Keratinocyte (primary cell): ENCODE measurements around the gene ATCAY. TPM values are rescaled to one million over a fixed set of nuclear protein-coding genes. Genes with fewer than 3 reads are reported as not detected.

ENCODE experiments used
- DNase-seq: peaks from one replicate; pipeline ENCODE4 v3.0.0-alpha.2; 2011; ENCODE audit warnings: low read depth, missing footprints, low spot score
- FAIRE-seq: peaks from 2 replicates; lab custom pipeline; 2011; peaks lifted over from hg19 to GRCh38; lab: Jason Lieb, UNC
- H2AFZ ChIP-seq: 2 replicates; pipeline ENCODE4 v1.6.0; 2012; ENCODE audit warnings: low read length, control low read depth, inconsistent platforms; ENCODE audit not compliant: control insufficient read depth
- H3K27ac ChIP-seq: 2 replicates; pipeline ENCODE4 v1.5.1; 2011; ENCODE audit warnings: low read length; ENCODE audit not compliant: control insufficient read depth, insufficient read depth
- H3K27me3 ChIP-seq: 3 replicates; pipeline ENCODE4 v1.6.0; 2011; ENCODE audit warnings: low read length; ENCODE audit not compliant: control insufficient read depth, insufficient read depth; ENCODE audit errors: extremely low read depth
- H3K36me3 ChIP-seq, 2 experiments: 2 replicates in 1 of 2; 3 replicates in 1 of 2; pipeline ENCODE4 v1.5.1; 2011; ENCODE audit warnings: low read length in 2 of 2, mild to moderate bottlenecking in 1 of 2; ENCODE audit not compliant: control insufficient read depth in 2 of 2, insufficient read depth in 2 of 2; ENCODE audit errors: extremely low read depth in 1 of 2
- H3K4me1 ChIP-seq: 3 replicates; pipeline ENCODE4 v1.5.1; 2011; ENCODE audit warnings: low read length; ENCODE audit not compliant: control insufficient read depth, insufficient read depth; ENCODE audit errors: extremely low read depth
- H3K4me2 ChIP-seq: 3 replicates; pipeline ENCODE4 v1.6.0; 2011; ENCODE audit warnings: low read depth, low read length; ENCODE audit not compliant: control insufficient read depth, insufficient read depth; ENCODE audit errors: extremely low read depth
- H3K4me3 ChIP-seq, 3 experiments: fragments of 200-600 bp in 1 of 3; sonication (generic) in 1 of 3; 2 replicates in 2 of 3; 3 replicates in 1 of 3; pipeline ENCODE4 v1.5.1; 2011 to 2016; ENCODE audit warnings: low read length in 3 of 3, mild to moderate bottlenecking in 3 of 3, control low read depth in 2 of 3, inconsistent platforms in 1 of 3, low read depth in 1 of 3, mixed read lengths in 1 of 3, mixed run types in 1 of 3, moderate library complexity in 1 of 3; ENCODE audit not compliant: control insufficient read depth in 2 of 3, insufficient read depth in 2 of 3; ENCODE audit errors: extremely low read depth in 1 of 3
- H3K79me2 ChIP-seq: 2 replicates; pipeline ENCODE4 v1.6.0; 2012; ENCODE audit warnings: low read length; ENCODE audit not compliant: control insufficient read depth, insufficient read depth
- H3K9ac ChIP-seq: 3 replicates; pipeline ENCODE4 v1.6.0; 2011; ENCODE audit warnings: low read length; ENCODE audit not compliant: control insufficient read depth, insufficient read depth; ENCODE audit errors: extremely low read depth
- H3K9me1 ChIP-seq: 3 replicates; pipeline ENCODE4 v1.6.0; 2011; ENCODE audit warnings: low read length; ENCODE audit not compliant: control insufficient read depth, insufficient read depth; ENCODE audit errors: extremely low read depth
- H3K9me3 ChIP-seq: 2 replicates; pipeline ENCODE4 v1.5.1; 2012; ENCODE audit warnings: low read depth, low read length; ENCODE audit not compliant: control insufficient read depth
- H4K20me1 ChIP-seq: 3 replicates; pipeline ENCODE4 v1.6.0; 2011; ENCODE audit warnings: low read length; ENCODE audit not compliant: control insufficient read depth, insufficient read depth; ENCODE audit errors: extremely low read depth
- EZH2 ChIP-seq: IDR thresholded peaks from one replicate; pipeline ENCODE4 v1.6.1; 2012; ENCODE audit warnings: inconsistent platforms, mild to moderate bottlenecking, low read length, moderate library complexity
- dilution Hi-C: fragments of 300-500 bp; cut with MboI; formaldehyde crosslinking; loops from one replicate; pipeline ENCODE4 v1.7.0; 2020; ENCODE audit warnings: low sequenced_read_pairs; ENCODE audit not compliant: extremely low pct_ligation_motif_present
- polyA plus RNA-seq, 5 experiments: library from polyadenylated mRNA; depleted of rRNA in 3 of 5; stranded (reverse) in 3 of 5; stranded (forward) in 1 of 5; unstranded in 1 of 5; fragments of >200 nt; gene quantifications; 1 replicate in 1 of 5; 2 replicates in 3 of 5; 3 replicates in 1 of 5; pipeline versions ENCODE4 v1.2.1 to v1.2.3, GENCODE V29; 2011 to 2012; ENCODE audit warnings: missing spikeins in 2 of 5, low read depth in 1 of 5, low replicate concordance in 1 of 5
- TF ChIP-seq, protein P1 (sequence below), 3 experiments: IDR thresholded peaks in 1 of 3; conservative IDR thresholded peaks in 1 of 3; optimal IDR thresholded peaks in 1 of 3; 2 replicates in 2 of 3; 3 replicates in 1 of 3; pipeline versions ENCODE3 to v1.5.1; 2011; ENCODE audit warnings: low read length in 3 of 3, mild to moderate bottlenecking in 3 of 3, moderate library complexity in 2 of 3, control low read depth in 1 of 3, inconsistent platforms in 1 of 3; ENCODE audit not compliant: insufficient read depth in 2 of 3; ENCODE audit errors: extremely low read depth in 1 of 3

Gene ATCAY
- polyA plus RNA-seq, 1 donor (not counting 4 experiments of a cell fraction or from before 2014, with no cell fraction given): not detected

DNA sequence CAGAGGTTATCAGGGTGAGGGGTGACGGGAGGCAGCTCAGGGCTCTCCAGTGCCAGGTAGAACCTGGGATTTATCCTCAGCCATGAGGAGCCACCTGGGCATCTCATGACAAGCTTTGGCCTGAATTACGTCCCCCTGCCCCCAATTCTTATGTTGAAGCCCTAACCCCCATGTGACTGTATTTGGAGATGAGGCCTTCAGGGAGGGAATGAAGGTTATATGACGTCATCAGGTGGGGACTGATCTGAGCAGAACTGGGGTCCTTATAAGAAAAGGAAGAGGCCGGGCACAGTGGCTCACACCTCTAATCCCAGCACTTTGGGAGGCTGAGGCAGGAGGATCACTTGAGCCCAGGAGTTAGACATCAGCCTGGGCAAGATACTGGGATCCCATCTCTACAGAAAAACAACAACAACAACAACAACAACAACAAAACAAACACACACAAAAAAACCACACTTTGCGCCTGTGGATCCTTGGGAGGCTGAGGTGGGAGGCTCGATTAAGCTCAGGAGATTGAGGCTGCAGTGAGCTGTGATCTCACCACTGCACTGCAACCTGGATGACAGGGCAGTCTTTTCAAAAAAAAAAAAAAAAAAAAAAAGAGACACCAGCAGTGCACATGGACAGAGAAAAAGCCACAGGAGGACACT is 30.0 kb upstream of the ATCAY start:
- peaks cover 60% of the 10 kb centered on the region for H3K27me3 ChIP-seq
- H4K20me1 ChIP-seq: peaks cover 6% of the 10 kb centered on the region
- no peak overlapping the region for H3K27ac ChIP-seq
- no peak overlapping the region for H3K4me3 ChIP-seq
- H3K4me2 ChIP-seq: no peak overlapping the region
- TF ChIP-seq, protein P1, sequence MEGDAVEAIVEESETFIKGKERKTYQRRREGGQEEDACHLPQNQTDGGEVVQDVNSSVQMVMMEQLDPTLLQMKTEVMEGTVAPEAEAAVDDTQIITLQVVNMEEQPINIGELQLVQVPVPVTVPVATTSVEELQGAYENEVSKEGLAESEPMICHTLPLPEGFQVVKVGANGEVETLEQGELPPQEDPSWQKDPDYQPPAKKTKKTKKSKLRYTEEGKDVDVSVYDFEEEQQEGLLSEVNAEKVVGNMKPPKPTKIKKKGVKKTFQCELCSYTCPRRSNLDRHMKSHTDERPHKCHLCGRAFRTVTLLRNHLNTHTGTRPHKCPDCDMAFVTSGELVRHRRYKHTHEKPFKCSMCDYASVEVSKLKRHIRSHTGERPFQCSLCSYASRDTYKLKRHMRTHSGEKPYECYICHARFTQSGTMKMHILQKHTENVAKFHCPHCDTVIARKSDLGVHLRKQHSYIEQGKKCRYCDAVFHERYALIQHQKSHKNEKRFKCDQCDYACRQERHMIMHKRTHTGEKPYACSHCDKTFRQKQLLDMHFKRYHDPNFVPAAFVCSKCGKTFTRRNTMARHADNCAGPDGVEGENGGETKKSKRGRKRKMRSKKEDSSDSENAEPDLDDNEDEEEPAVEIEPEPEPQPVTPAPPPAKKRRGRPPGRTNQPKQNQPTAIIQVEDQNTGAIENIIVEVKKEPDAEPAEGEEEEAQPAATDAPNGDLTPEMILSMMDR (optimal IDR thresholded peaks at IDR 0.05 in 1 of 3, IDR thresholded peaks at IDR 0.05 in 1 of 3, conservative IDR thresholded peaks at IDR 0.05 in 1 of 3; ENCODE audit: extremely low read depth in 1 of 3, insufficient read depth in 2 of 3, low read length in 3 of 3): no peak
- no peak for TF ChIP-seq EZH2
- H3K79me2 ChIP-seq: no peaks in the 10 kb centered on the region
- dilution Hi-C loops: no loop called here
- H3K9me1 ChIP-seq: no peaks in the 10 kb centered on the region
- H3K36me3 ChIP-seq: no peaks in the 10 kb centered on the region
- H3K9ac ChIP-seq: no peak overlapping the region
- H3K4me1 ChIP-seq: no peaks in the 10 kb centered on the region
- FAIRE-seq (no peak), DNase-seq (no peak)
- H2AFZ ChIP-seq: no peak overlapping the region
- peaks cover 2% of the 10 kb centered on the region for H3K9me3 ChIP-seq

DNA sequence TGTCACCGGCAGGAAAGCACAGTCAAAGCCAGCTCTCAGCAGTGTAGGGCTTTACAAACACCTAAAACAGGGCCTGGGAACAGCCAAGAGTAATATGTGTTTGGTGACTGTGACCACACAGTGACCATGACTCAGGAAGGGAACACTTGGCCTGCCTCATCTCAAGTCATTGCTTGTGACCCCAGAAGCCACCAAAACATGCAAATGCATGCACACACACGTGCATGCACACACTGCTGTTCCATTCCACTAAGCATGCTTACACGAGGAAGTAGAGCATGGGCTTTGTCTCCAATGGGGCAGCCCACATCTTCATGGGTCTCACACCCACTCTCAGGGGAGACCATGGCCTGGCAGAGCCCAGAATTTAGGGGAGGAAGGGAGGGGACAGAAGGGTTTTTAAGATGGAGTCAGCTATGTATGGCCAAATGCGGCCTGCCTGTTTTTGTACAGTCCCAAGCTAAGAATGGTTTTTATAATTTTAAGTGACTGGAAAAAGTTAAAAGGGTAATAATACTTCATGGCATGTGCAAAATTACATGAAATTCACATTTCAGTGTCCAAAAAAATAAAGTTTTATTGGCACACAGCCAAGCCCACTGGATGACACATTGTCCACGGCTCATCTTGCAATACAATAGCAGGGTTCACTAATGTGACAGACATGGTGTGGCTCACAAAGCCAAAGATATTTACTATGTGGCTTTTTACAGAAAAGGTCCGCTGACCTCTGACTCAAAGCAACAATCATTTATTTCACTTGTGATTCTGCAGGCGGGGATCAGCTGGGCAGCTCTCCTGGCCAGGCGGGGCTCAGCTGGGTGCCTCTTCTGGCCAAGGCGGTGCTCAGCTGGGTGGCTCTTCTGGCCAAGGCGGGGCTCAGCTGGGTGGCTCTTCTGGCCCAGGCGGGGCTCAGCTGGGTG is 29.0 kb upstream of the ATCAY start:
- Histone ChIP-seq H3K27me3 (peaks cover 64% of the 10 kb centered on the region), H3K4me2 (no peak overlapping the region), H3K36me3 (no peaks in the 10 kb centered on the region), H3K9me1 (no peaks in the 10 kb centered on the region), H3K79me2 (no peaks in the 10 kb centered on the region), H3K9ac (no peak overlapping the region), H3K4me1 (no peaks in the 10 kb centered on the region), H2AFZ (no peak overlapping the region), H3K4me3 (no peak overlapping the region), H3K9me3 (peaks cover 2% of the 10 kb centered on the region), H4K20me1 (peaks cover 9% of the 10 kb centered on the region), H3K27ac (no peak overlapping the region)
- TF ChIP-seq EZH2: no peak
- TF ChIP-seq, protein P1 (optimal IDR thresholded peaks at IDR 0.05 in 1 of 3, IDR thresholded peaks at IDR 0.05 in 1 of 3, conservative IDR thresholded peaks at IDR 0.05 in 1 of 3; ENCODE audit: extremely low read depth in 1 of 3, insufficient read depth in 2 of 3, low read length in 3 of 3): no peak
- no peak for FAIRE-seq
- no peak for DNase-seq
- dilution Hi-C loops: no loop called here
